B cell (primary cell): ENCODE measurements around the gene TTK. TPM values are rescaled to one million over a fixed set of nuclear protein-coding genes. Genes with fewer than 3 reads are reported as not detected.

Experiments used
- ATAC-seq: fragments of 200-7000 bp; cut with Tn5 transposase; one replicate; pipeline ENCODE4 v1.10.0; 2021; ENCODE audit warnings: low read depth, mild to moderate bottlenecking, moderate number of reproducible peaks, moderate library complexity
- CTCF ChIA-PET: fragments of 350-600 bp; sonication (Branson Sonifier 250); formaldehyde crosslinking; loops from one replicate; lab custom pipeline; 2021; ENCODE audit warnings: antibody characterized with exemption, inconsistent platforms; lab: Charles Lee
- POLR2A ChIA-PET: fragments of 350-600 bp; sonication (Branson Sonifier 250); formaldehyde crosslinking; loops from one replicate; lab custom pipeline; 2021; ENCODE audit warnings: antibody characterized with exemption; lab: Charles Lee
- DNase-seq: peaks from one replicate; pipeline ENCODE4 v3.0.0; 2013
- H2AFZ ChIP-seq: 2 replicates; pipeline ENCODE4 v1.6.1; 2012; ENCODE audit warnings: mild to moderate bottlenecking, low read depth, low read length; ENCODE audit not compliant: insufficient read depth, poor library complexity, severe bottlenecking
- H3K27ac ChIP-seq, 2 donors: 1 replicate in 1 of 2; 2 replicates in 1 of 2; pipeline ENCODE4 v1.5.1; 2012 to 2013; ENCODE audit warnings: low read length in 2 of 2, mild to moderate bottlenecking in 2 of 2, moderate library complexity in 1 of 2
- H3K27me3 ChIP-seq, 4 experiments: fragments of 200-600 bp in 1 of 4; sonication (generic) in 1 of 4; replicated peaks in 1 of 4; 1 replicate in 2 of 4; 2 replicates in 2 of 4; pipeline versions ENCODE4 v1.6.1 to v1.7.0; 2013 to 2016; ENCODE audit warnings: low read length in 3 of 4, mild to moderate bottlenecking in 2 of 4, mixed read lengths in 1 of 4, moderate library complexity in 1 of 4; ENCODE audit not compliant: insufficient read depth in 4 of 4, control insufficient read depth in 3 of 4; ENCODE audit errors: control extremely low read depth in 1 of 4
- H3K36me3 ChIP-seq, 2 experiments: replicated peaks in 1 of 2; 1 replicate in 1 of 2; 2 replicates in 1 of 2; pipeline versions ENCODE4 v1.6.1 to v1.7.1; 2013; ENCODE audit warnings: low read length in 1 of 2; ENCODE audit not compliant: insufficient read depth in 2 of 2, control insufficient read depth in 1 of 2; ENCODE audit errors: control extremely low read depth in 1 of 2, extremely low read depth in 1 of 2
- H3K4me1 ChIP-seq, 2 donors: fragments of 200-600 bp in 1 of 2; sonication (generic) in 1 of 2; 1 replicate in 1 of 2; 2 replicates in 1 of 2; pipeline versions ENCODE4 v1.5.1 to v1.6.1; 2013 to 2017; ENCODE audit warnings: low read length in 2 of 2; ENCODE audit not compliant: control insufficient read depth in 2 of 2, insufficient read depth in 2 of 2
- H3K4me2 ChIP-seq: replicated peaks from 2 replicates; pipeline ENCODE3; 2012; ENCODE audit warnings: mild to moderate bottlenecking, low read depth, low read length; ENCODE audit not compliant: poor library complexity, severe bottlenecking
- H3K4me3 ChIP-seq, 5 experiments: fragments of 200-600 bp in 1 of 5; sonication (generic) in 1 of 5; 1 replicate in 3 of 5; 2 replicates in 2 of 5; pipeline versions ENCODE4 v1.5.1 to v1.7.0; 2011 to 2016; ENCODE audit warnings: low read length in 4 of 5, mild to moderate bottlenecking in 4 of 5, low read depth in 2 of 5, control low read depth in 1 of 5, moderate library complexity in 1 of 5; ENCODE audit not compliant: insufficient read depth in 1 of 5; ENCODE audit errors: control extremely low read depth in 1 of 5, extremely low read depth in 1 of 5
- H3K79me2 ChIP-seq: fragments of 200-600 bp; sonication (generic); one replicate; pipeline ENCODE4 v1.6.0; 2016; ENCODE audit warnings: low read length; ENCODE audit not compliant: control insufficient read depth, insufficient read depth
- H3K9ac ChIP-seq: fragments of 200-600 bp; sonication (generic); 2 replicates; pipeline ENCODE4 v1.6.1; 2017; ENCODE audit warnings: mild to moderate bottlenecking, low read length, moderate library complexity
- H3K9me3 ChIP-seq, 3 donors: one replicate each; pipeline versions ENCODE4 v1.6.1 to v1.7.1; 2013; ENCODE audit warnings: low read length in 2 of 3; ENCODE audit not compliant: control insufficient read depth in 2 of 3, insufficient read depth in 1 of 3; ENCODE audit errors: control extremely low read depth in 1 of 3
- H4K20me1 ChIP-seq: 2 replicates; pipeline ENCODE4 v1.6.0; 2012; ENCODE audit warnings: mild to moderate bottlenecking, low read length; ENCODE audit not compliant: insufficient read depth, control insufficient read depth, poor library complexity, severe bottlenecking
- H3K27ac Mint-ChIP-seq: one replicate; pipeline ENCODE4 v1.8.0; 2021; ENCODE audit warnings: mixed read lengths
- H3K27me3 Mint-ChIP-seq: one replicate; pipeline ENCODE4 v1.8.0; 2021; ENCODE audit warnings: mixed read lengths
- H3K4me1 Mint-ChIP-seq: one replicate; pipeline ENCODE4 v1.8.0; 2021; ENCODE audit warnings: mixed read lengths
- H3K4me3 Mint-ChIP-seq: one replicate; pipeline ENCODE4 v1.8.0; 2021; ENCODE audit warnings: mixed read lengths
- H3K9me3 Mint-ChIP-seq: one replicate; pipeline ENCODE4 v1.8.0; 2022; ENCODE audit warnings: mixed read lengths; ENCODE audit not compliant: insufficient read depth
- CTCF ChIP-seq: fragments of 200-600 bp; IDR thresholded peaks from one replicate; pipeline ENCODE4 v1.8.0; 2022; ENCODE audit warnings: antibody characterized with exemption, mild to moderate bottlenecking
- EZH2 ChIP-seq: IDR thresholded peaks from 2 replicates; pipeline ENCODE4 v1.6.1; 2012; ENCODE audit warnings: borderline replicate concordance, low read depth, mild to moderate bottlenecking, moderate library complexity, low read length; ENCODE audit not compliant: insufficient read depth, poor library complexity, severe bottlenecking
- WGBS: methylation state at CpG from one replicate; pipeline ENCODE4 v1.1.5; 2013; ENCODE audit warnings: missing lambda C conversion rate; ENCODE audit not compliant: insufficient coverage; 5-methylcytosine and 5-hydroxymethylcytosine counted together
- intact Hi-C: fragments of 100-400 bp; cut with micrococcal nuclease; formaldehyde crosslinking; loops from one replicate; pipeline ENCODE4 v1.10.0; 2022
- polyA plus RNA-seq: library from polyadenylated mRNA; depleted of rRNA; stranded (reverse); fragments of >200 nt; gene quantifications from 2 replicates; pipeline ENCODE4 v1.2.3, GENCODE V29; 2012
- total RNA-seq, 2 donors: library from RNA; stranded (reverse); fragments of 120-200 nt in 1 of 2; gene quantifications; 1 replicate in 1 of 2; 2 replicates in 1 of 2; pipeline versions ENCODE4 v1.2.3 to v1.2.4, GENCODE V29; 2013 to 2022

TTK gene
- total and polyA plus RNA-seq, 2 donors (not counting 1 experiment from before 2014, with no cell fraction given), result 0.25 to 0.84 TPM

- no peaks in the 10 kb centered on the region for H3K9me3 ChIP-seq
- no peak overlapping the region for H3K4me3 ChIP-seq
- ATAC-seq (no peak), DNase-seq (no peak)
- H2AFZ ChIP-seq, result no peak overlapping the region
- Mint-ChIP-seq H3K27ac (no peak overlapping the region), H3K27me3 (no peaks in the 10 kb centered on the region), H3K4me3 (no peak overlapping the region), H3K9me3 (no peaks in the 10 kb centered on the region), H3K4me1 (peaks cover 9% of the 10 kb centered on the region)
- H3K36me3 ChIP-seq, result no peaks in the 10 kb centered on the region
- no peak overlapping the region for H3K27ac ChIP-seq
- POLR2A ChIA-PET, result no interaction called here
- intact Hi-C loops, result no loop called here
- no CpG with 5 or more reads among the region's 1 CpG for WGBS
- peaks cover 5 to 6% of the 10 kb centered on the region in 2 donors for H3K4me1 ChIP-seq
- H3K4me2 ChIP-seq, result no peak overlapping the region
- no peaks in the 10 kb centered on the region for H4K20me1 ChIP-seq
- no peak for TF ChIP-seq CTCF
- TF ChIP-seq EZH2, result no peak
- H3K9ac ChIP-seq, result no peak overlapping the region
- CTCF ChIA-PET, result no interaction called here
- H3K27me3 ChIP-seq, result no peaks in the 10 kb centered on the region
- peaks cover 3% of the 10 kb centered on the region for H3K79me2 ChIP-seq
Observed at GRCh38 chr6:80009531-80009930, 5.1 kb downstream of the TTK start.

GRCh38 chr6:80010288-80010687, 5.8 kb downstream of the TTK start:
- ATAC-seq, result no peak
- no peaks in the 10 kb centered on the region for H3K9me3 Mint-ChIP-seq
- DNase-seq, result no peak
- no peak overlapping the region for H3K27ac Mint-ChIP-seq
- 20% methylated on average over 1 of the region's 2 CpGs for WGBS
- Histone ChIP-seq H3K27ac (no peak overlapping the region), H3K9ac (no peak overlapping the region), H3K4me3 (no peak overlapping the region), H3K9me3 (no peaks in the 10 kb centered on the region), H3K79me2 (no peaks in the 10 kb centered on the region), H3K27me3 (no peaks in the 10 kb centered on the region), H3K4me2 (no peak overlapping the region), H3K4me1 (peaks cover 0 to under 1% of the 10 kb centered on the region in 2 donors), H4K20me1 (no peaks in the 10 kb centered on the region), H3K36me3 (no peaks in the 10 kb centered on the region), H2AFZ (no peak overlapping the region)
- POLR2A ChIA-PET, result no interaction called here
- TF ChIP-seq CTCF (no peak), EZH2 (no peak)
- intact Hi-C loops, result no loop called here
- no peak overlapping the region for H3K4me3 Mint-ChIP-seq
- peaks cover 2% of the 10 kb centered on the region for H3K4me1 Mint-ChIP-seq
- CTCF ChIA-PET, result no interaction called here
- H3K27me3 Mint-ChIP-seq, result no peaks in the 10 kb centered on the region
